HEK293 (cell line): ENCODE measurements around the gene GNG7.

ENCODE experiments used
- CTCF ChIA-PET: fragments of 350-600 bp; formaldehyde crosslinking; extraction: SDS; loops from one replicate; lab custom pipeline; 2021; ENCODE audit warnings: antibody characterized with exemption; lab: Yijun Ruan, JAX
- POLR2A ChIA-PET: fragments of 300-600 bp; formaldehyde crosslinking; extraction: SDS; loops from one replicate; lab custom pipeline; 2020; ENCODE audit warnings: antibody characterized with exemption, inconsistent platforms; lab: Yijun Ruan, JAX
- H3K27ac ChIP-seq: fragments of 200-500 bp; sonication (Bioruptor generic); 2 replicates; pipeline ENCODE4 v1.5.1; 2014; ENCODE audit warnings: low read depth, low read length, control low read depth, inconsistent platforms; ENCODE audit errors: extremely low read depth
- H3K36me3 ChIP-seq, 2 experiments: fragments of 200-500 bp in 1 of 2; sonication (Bioruptor generic) in 1 of 2; 1 replicate in 1 of 2; 2 replicates in 1 of 2; pipeline ENCODE4 v1.5.1; 2014 to 2017; ENCODE audit warnings: inconsistent platforms in 2 of 2, low read length in 2 of 2; ENCODE audit not compliant: control insufficient read depth in 2 of 2, insufficient read depth in 1 of 2
- H3K4me1 ChIP-seq: fragments of 200-500 bp; sonication (Bioruptor generic); 2 replicates; pipeline ENCODE4 v1.5.1; 2014; ENCODE audit warnings: mild to moderate bottlenecking, low read length, inconsistent platforms; ENCODE audit not compliant: control insufficient read depth, insufficient read depth
- H3K4me3 ChIP-seq: 2 replicates; pipeline ENCODE4 v1.5.1; 2011; ENCODE audit warnings: low read depth, mild to moderate bottlenecking, control low read depth, low read length, moderate library complexity
- H3K9me3 ChIP-seq: fragments of 200-500 bp; sonication (Bioruptor generic); 2 replicates; pipeline ENCODE4 v1.5.1; 2014; ENCODE audit warnings: low read depth, low read length, inconsistent platforms; ENCODE audit not compliant: control insufficient read depth, insufficient read depth
- AEBP2 ChIP-seq: fragments of 450-650 bp; formaldehyde crosslinking; IDR thresholded peaks from 2 replicates; pipeline ENCODE4 v1.5.1; 2016; ENCODE audit warnings: missing biosample characterization, missing genetic modification characterization, borderline replicate concordance
- KLF8 ChIP-seq: fragments of 450-650 bp; formaldehyde crosslinking; IDR thresholded peaks from 2 replicates; pipeline ENCODE4 v1.5.1; 2016; ENCODE audit warnings: missing biosample characterization, missing genetic modification characterization
- MYNN ChIP-seq: fragments of 450-650 bp; formaldehyde crosslinking; IDR thresholded peaks from 2 replicates; pipeline ENCODE4 v1.5.1; 2016; ENCODE audit warnings: missing biosample characterization, missing genetic modification characterization, borderline replicate concordance
- TSHZ1 ChIP-seq: fragments of 450-650 bp; formaldehyde crosslinking; IDR thresholded peaks from 2 replicates; pipeline ENCODE4 v1.5.1; 2016; ENCODE audit warnings: missing biosample characterization, missing genetic modification characterization, borderline replicate concordance
- ZBTB48 ChIP-seq: fragments of 450-650 bp; formaldehyde crosslinking; IDR thresholded peaks from 2 replicates; pipeline ENCODE4 v1.5.1; 2016; ENCODE audit warnings: missing biosample characterization, missing genetic modification characterization
- ZBTB7A ChIP-seq: fragments of 450-650 bp; formaldehyde crosslinking; IDR thresholded peaks from 2 replicates; pipeline ENCODE4 v1.5.1; 2016; ENCODE audit warnings: low read depth, missing biosample characterization, missing genetic modification characterization
- ZIC2 ChIP-seq: fragments of 450-650 bp; formaldehyde crosslinking; IDR thresholded peaks from 2 replicates; pipeline ENCODE4 v1.5.1; 2016; ENCODE audit warnings: missing biosample characterization, missing genetic modification characterization
- ZNF10 ChIP-seq: fragments of 450-650 bp; formaldehyde crosslinking; IDR thresholded peaks from 2 replicates; pipeline ENCODE4 v1.5.1; 2017; ENCODE audit warnings: missing biosample characterization, missing genetic modification characterization
- ZNF114 ChIP-seq: fragments of 450-650 bp; formaldehyde crosslinking; IDR thresholded peaks from 2 replicates; pipeline ENCODE4 v1.5.0; 2017; ENCODE audit warnings: missing biosample characterization, missing genetic modification characterization
- ZNF2 ChIP-seq: fragments of 450-650 bp; formaldehyde crosslinking; IDR thresholded peaks from 2 replicates; pipeline ENCODE4 v1.5.1; 2016; ENCODE audit warnings: missing biosample characterization, missing genetic modification characterization
- ZNF248 ChIP-seq: fragments of 450-650 bp; formaldehyde crosslinking; IDR thresholded peaks from 2 replicates; pipeline ENCODE4 v1.5.1; 2017; ENCODE audit warnings: missing biosample characterization, missing genetic modification characterization
- ZNF274 ChIP-seq, 2 experiments: fragments of 200-500 bp in 1 of 2; fragments of 450-650 bp in 1 of 2; sonication (Bioruptor generic) in 1 of 2; formaldehyde crosslinking in 1 of 2; IDR thresholded peaks; 2 replicates each; pipeline versions ENCODE4 v1.5.1 to v1.6.1; 2014 to 2016; ENCODE audit warnings: borderline replicate concordance in 1 of 2, inconsistent platforms in 1 of 2, low read length in 1 of 2, missing biosample characterization in 1 of 2, missing genetic modification characterization in 1 of 2
- ZNF394 ChIP-seq: fragments of 450-650 bp; formaldehyde crosslinking; IDR thresholded peaks from 2 replicates; pipeline ENCODE4 v1.5.1; 2016; ENCODE audit warnings: missing biosample characterization, missing genetic modification characterization, mild to moderate bottlenecking, moderate library complexity, borderline replicate concordance
- ZNF624 ChIP-seq: fragments of 450-650 bp; formaldehyde crosslinking; IDR thresholded peaks from 2 replicates; pipeline ENCODE4 v1.5.1; 2017; ENCODE audit warnings: missing biosample characterization, missing genetic modification characterization
- ZNF670 ChIP-seq: fragments of 450-650 bp; formaldehyde crosslinking; IDR thresholded peaks from 2 replicates; pipeline ENCODE4 v1.5.1; 2016; ENCODE audit warnings: missing biosample characterization, missing genetic modification characterization, low read depth
- ZNF677 ChIP-seq: fragments of 450-650 bp; IDR thresholded peaks from 2 replicates; pipeline ENCODE4 v1.5.0; 2018; ENCODE audit warnings: missing biosample characterization, mild to moderate bottlenecking, missing genetic modification characterization, moderate library complexity
- ZNF76 ChIP-seq: fragments of 450-650 bp; formaldehyde crosslinking; IDR thresholded peaks from 2 replicates; pipeline ENCODE4; 2016; ENCODE audit warnings: low read depth, missing biosample characterization, missing genetic modification characterization, borderline replicate concordance
- ZSCAN30 ChIP-seq: fragments of 450-650 bp; IDR thresholded peaks from 2 replicates; pipeline ENCODE4 v1.5.1; 2018; ENCODE audit warnings: missing biosample characterization, mild to moderate bottlenecking, missing genetic modification characterization, moderate library complexity
- TF ChIP-seq, protein P1 (sequence below): fragments of 450-650 bp; formaldehyde crosslinking; IDR thresholded peaks from 2 replicates; pipeline ENCODE4 v1.5.1; 2016; ENCODE audit warnings: missing biosample characterization, missing genetic modification characterization
- TF ChIP-seq, protein P2 (sequence below): fragments of 450-650 bp; formaldehyde crosslinking; IDR thresholded peaks from 2 replicates; pipeline ENCODE4 v1.5.1; 2016; ENCODE audit warnings: missing biosample characterization, missing genetic modification characterization

GNG7 gene

DNA sequence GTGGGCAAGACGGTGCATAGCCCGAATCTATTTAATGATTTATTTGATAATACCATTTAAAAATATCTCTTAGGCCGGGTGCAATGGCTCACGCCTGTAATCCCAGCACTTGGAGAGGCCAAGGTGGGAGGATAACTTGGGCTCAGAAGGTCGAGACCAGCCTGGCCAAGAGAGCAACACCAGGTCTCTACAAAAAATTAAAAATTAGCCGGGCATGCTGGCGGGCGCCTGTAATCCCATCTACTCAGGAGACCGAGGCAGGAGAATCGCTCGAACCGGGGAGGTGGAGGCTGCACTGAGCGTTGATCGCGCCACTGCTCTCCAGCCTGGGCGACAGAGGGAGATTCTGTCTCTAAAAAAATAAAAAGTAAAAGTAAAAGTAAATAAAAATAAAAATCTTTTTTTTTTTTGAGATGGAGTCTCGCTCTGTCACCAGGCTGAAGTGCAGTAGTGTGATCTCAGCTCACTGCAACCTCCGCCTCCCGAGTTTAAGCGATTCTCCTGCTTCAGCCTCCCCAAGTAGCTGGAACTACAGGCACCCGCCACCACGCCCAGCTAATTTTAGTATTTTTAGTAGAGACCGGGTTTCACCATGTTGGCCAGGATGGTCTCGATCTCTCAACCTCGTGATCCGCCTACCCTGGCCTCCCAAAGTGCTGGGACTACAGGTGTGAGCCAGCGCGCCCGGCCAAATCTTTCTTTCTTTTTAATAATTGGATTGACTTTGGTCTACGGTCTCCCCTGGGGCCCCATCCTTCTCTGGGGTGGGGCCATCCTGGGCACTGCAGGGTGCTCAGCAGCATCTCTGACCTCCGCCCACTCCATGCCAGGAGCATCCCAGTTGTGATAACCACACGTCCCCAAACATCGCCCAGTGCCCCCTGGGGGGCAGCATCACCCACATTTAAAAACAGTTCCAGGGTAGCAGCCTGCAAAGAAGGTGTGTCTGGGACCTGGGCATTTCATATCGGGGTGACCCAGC, 90.7 kb downstream of the GNG7 start:
- Histone ChIP-seq H3K4me1 (no peaks in the 10 kb centered on the region), H3K4me3 (no peak overlapping the region), H3K36me3 (no peaks in the 10 kb centered on the region), H3K9me3 (no peaks in the 10 kb centered on the region), H3K27ac (no peak overlapping the region)
- CTCF ChIA-PET = interaction anchor here (0.6 to 4.8 kb wide), 28 partner anchors 10 to 600 kb away, joined by 3 to 43 read pairs (median 5); partner anchors contain the start of genes GADD45B and PEAK3
- TF ChIP-seq ZNF394 (tag by site-specific recombination) (0 out of 2 replicates have a peak, but pooled peaks have one; percentile 1), ZNF677 (tag by site-specific recombination) (no peak)
- POLR2A ChIA-PET = interaction anchor here (0.6 to 6.6 kb wide), 18 partner anchors 11 to 218 kb away, joined by 3 to 251 read pairs (median 4); partner anchors contain the start of genes GADD45B, LMNB2 and TIMM13

GRCh38 chr19:2610637-2611482, 91.6 kb downstream of the GNG7 start:
- no peaks in the 10 kb centered on the region for H3K4me1 ChIP-seq
- ChIA-PET CTCF (interaction anchor here (0.6 to 4.8 kb wide), 26 partner anchors 9 to 601 kb away, joined by 3 to 43 read pairs (median 4); partner anchors contain the start of genes GADD45B and PEAK3), POLR2A (interaction anchor here (0.6 to 6.6 kb wide), 17 partner anchors 10 to 217 kb away, joined by 3 to 251 read pairs (median 6); partner anchors contain the start of genes GADD45B, LMNB2 and TIMM13)
- no peaks in the 10 kb centered on the region for H3K36me3 ChIP-seq
- no peaks in the 10 kb centered on the region for H3K9me3 ChIP-seq
- H3K4me3 ChIP-seq = peak overlapping the region; percentile 35
- no peak overlapping the region for H3K27ac ChIP-seq
- no peak for TF ChIP-seq AEBP2 (tag by site-specific recombination)
- peak; percentile 67; the same call in 1 of the 2 replicates for TF ChIP-seq ZBTB48 (tag by site-specific recombination)
- peak; percentile 82 for TF ChIP-seq ZSCAN30 (tag by site-specific recombination)
- peak; percentile 74 for TF ChIP-seq ZNF2 (tag by site-specific recombination)
- peak; percentile 66; the same call in 1 of the 2 replicates for TF ChIP-seq KLF8 (tag by site-specific recombination)
- peak; percentile 33; the same call in 1 of the 2 replicates for TF ChIP-seq ZBTB7A (tag by site-specific recombination)
- TF ChIP-seq ZNF624 (tag by site-specific recombination) = no peak
- TF ChIP-seq, protein P1, sequence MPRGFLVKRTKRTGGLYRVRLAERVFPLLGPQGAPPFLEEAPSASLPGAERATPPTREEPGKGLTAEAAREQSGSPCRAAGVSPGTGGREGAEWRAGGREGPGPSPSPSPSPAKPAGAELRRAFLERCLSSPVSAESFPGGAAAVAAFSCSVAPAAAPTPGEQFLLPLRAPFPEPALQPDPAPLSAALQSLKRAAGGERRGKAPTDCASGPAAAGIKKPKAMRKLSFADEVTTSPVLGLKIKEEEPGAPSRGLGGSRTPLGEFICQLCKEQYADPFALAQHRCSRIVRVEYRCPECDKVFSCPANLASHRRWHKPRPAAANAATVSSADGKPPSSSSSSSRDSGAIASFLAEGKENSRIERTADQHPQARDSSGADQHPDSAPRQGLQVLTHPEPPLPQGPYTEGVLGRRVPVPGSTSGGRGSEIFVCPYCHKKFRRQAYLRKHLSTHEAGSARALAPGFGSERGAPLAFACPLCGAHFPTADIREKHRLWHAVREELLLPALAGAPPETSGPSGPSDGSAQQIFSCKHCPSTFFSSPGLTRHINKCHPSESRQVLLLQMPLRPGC (tag by site-specific recombination) = 0 out of 2 replicates have a peak, but pooled peaks have one; percentile 56
- TF ChIP-seq ZNF76 (tag by site-specific recombination) = peak; percentile 83
- TF ChIP-seq ZNF274 (IDR thresholded peaks at IDR 0.05; ENCODE audit: low read length) = no peak
- no peak for TF ChIP-seq ZNF274 (tag by site-specific recombination; IDR thresholded peaks at IDR 0.05; ENCODE audit: borderline replicate concordance)
- no peak for TF ChIP-seq TSHZ1 (tag by site-specific recombination)
- peak; percentile 79 for TF ChIP-seq ZIC2
- TF ChIP-seq MYNN (tag by site-specific recombination) = no peak
- TF ChIP-seq ZNF10 (tag by site-specific recombination) = no peak
- TF ChIP-seq, protein P2, sequence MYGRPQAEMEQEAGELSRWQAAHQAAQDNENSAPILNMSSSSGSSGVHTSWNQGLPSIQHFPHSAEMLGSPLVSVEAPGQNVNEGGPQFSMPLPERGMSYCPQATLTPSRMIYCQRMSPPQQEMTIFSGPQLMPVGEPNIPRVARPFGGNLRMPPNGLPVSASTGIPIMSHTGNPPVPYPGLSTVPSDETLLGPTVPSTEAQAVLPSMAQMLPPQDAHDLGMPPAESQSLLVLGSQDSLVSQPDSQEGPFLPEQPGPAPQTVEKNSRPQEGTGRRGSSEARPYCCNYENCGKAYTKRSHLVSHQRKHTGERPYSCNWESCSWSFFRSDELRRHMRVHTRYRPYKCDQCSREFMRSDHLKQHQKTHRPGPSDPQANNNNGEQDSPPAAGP (tag by site-specific recombination) = peak; percentile 32; the same call in 1 of the 2 replicates
- TF ChIP-seq ZNF248 (tag by site-specific recombination) = no peak
- TF ChIP-seq ZNF670 (tag by site-specific recombination) = no peak
- TF ChIP-seq ZNF114 (tag by site-specific recombination) = no peak
